Kidney (tissue), 14 donors: Measurements from ENCODE around the gene IPO7. TPM values are rescaled to one million over a fixed set of nuclear protein-coding genes. Genes with fewer than 3 reads are reported as not detected.

Source experiments
- DNase-seq, 5 donors: peaks; one replicate each; pipeline ENCODE4 v3.0.0-alpha.2; 2013 to 2020
- FAIRE-seq: peaks from 2 replicates; lab custom pipeline; 2012; peaks lifted over from hg19 to GRCh38; lab: Jason Lieb, UNC
- H3K27ac ChIP-seq, 2 donors: one replicate each; pipeline ENCODE4 v1.7.0; 2013; ENCODE audit warnings: low read depth in 2 of 2, low read length in 2 of 2, inconsistent platforms in 1 of 2
- H3K27me3 ChIP-seq: one replicate; pipeline ENCODE4 v1.7.1; 2013; ENCODE audit warnings: low read length, inconsistent platforms; ENCODE audit not compliant: control insufficient read depth, insufficient read depth
- H3K36me3 ChIP-seq, 3 donors: one replicate each; pipeline versions ENCODE4 v1.7.0 to v1.7.1; 2013; ENCODE audit warnings: low read length in 3 of 3, control low read depth in 1 of 3, inconsistent platforms in 1 of 3; ENCODE audit not compliant: insufficient read depth in 3 of 3, control insufficient read depth in 2 of 3
- H3K4me1 ChIP-seq, 3 donors: one replicate each; pipeline versions ENCODE4 v1.7.0 to v1.7.1; 2013; ENCODE audit warnings: low read length in 3 of 3, inconsistent platforms in 1 of 3, low read depth in 1 of 3; ENCODE audit not compliant: control insufficient read depth in 2 of 3, insufficient read depth in 2 of 3
- H3K4me3 ChIP-seq, 3 donors: one replicate each; pipeline versions ENCODE4 v1.7.0 to v1.8.1; 2013; ENCODE audit warnings: low read length in 3 of 3, control low read depth in 1 of 3, inconsistent platforms in 1 of 3
- H3K9ac ChIP-seq, 3 donors: one replicate each; pipeline versions ENCODE4 v1.7.0 to v1.7.1; 2013; ENCODE audit warnings: low read length in 3 of 3, control low read depth in 1 of 3, inconsistent platforms in 1 of 3
- H3K9me3 ChIP-seq, 3 donors: one replicate each; pipeline versions ENCODE4 v1.7.0 to v1.7.1; 2013; ENCODE audit warnings: low read length in 3 of 3, control low read depth in 1 of 3, inconsistent platforms in 1 of 3; ENCODE audit not compliant: control insufficient read depth in 2 of 3, insufficient read depth in 1 of 3
- CTCF ChIP-seq: IDR thresholded peaks from 3 replicates; pipeline ENCODE4 v1.5.1; 2012; ENCODE audit warnings: mild to moderate bottlenecking, moderate library complexity, borderline replicate concordance; ENCODE audit not compliant: insufficient read depth; ENCODE audit errors: extremely low read depth
- intact Hi-C: fragments of 100-400 bp; cut with DNase I; formaldehyde crosslinking; loops from one replicate; pipeline ENCODE4 v1.11.1; 2022
- polyA plus RNA-seq: library from polyadenylated mRNA; stranded (reverse); fragments of 350-450 nt; fragmentation: Illumina TruSeq; extraction: RNeasy Lipid Tissue Mini Kit (QIAGEN cat#74804); gene quantifications from one replicate; pipeline ENCODE4 v1.2.3, GENCODE V29; 2014; ENCODE audit warnings: low read depth, low replicate concordance; ENCODE audit not compliant: insufficient read depth
- total RNA-seq: library from RNA; stranded (reverse); fragmentation: NEBNext Ultra II Directional; extraction: Animal tissue kit (Norgen Biotek cat#: 25700); gene quantifications from one replicate; pipeline ENCODE4 v1.2.1, GENCODE V29; 2021
- donor health status: control.
- donor health status: control.
- donor health status: control.
- donor health status: control.
- donor health status: control.
- donor health status: DM: yes; HTN: yes; CAD: no.
- donor health status: Normal renal cell carcinoma (clear cell type).

Gene IPO7
- total and polyA plus RNA-seq, 2 donors from 2014 or later: 20.6 to 109 TPM

GRCh38 chr11:9462806-9463537 is 78.5 kb downstream of the IPO7 start:
- intact Hi-C loops: no loop called here
- no peak for FAIRE-seq
- no peak overlapping the region for H3K9ac ChIP-seq
- TF ChIP-seq CTCF: no peak
- no peaks in the 10 kb centered on the region for H3K9me3 ChIP-seq
- H3K27me3 ChIP-seq: no peaks in the 10 kb centered on the region
- no peak for DNase-seq
- no peak overlapping the region for H3K27ac ChIP-seq
- H3K36me3 ChIP-seq: no peaks in the 10 kb centered on the region
- peaks cover 0 to 4% (median 0%) of the 10 kb centered on the region in 3 donors for H3K4me1 ChIP-seq
- no peak overlapping the region for H3K4me3 ChIP-seq

- FAIRE-seq (no peak), DNase-seq (no peak)
- H3K4me1 ChIP-seq: peaks cover 0 to 3% (median 0%) of the 10 kb centered on the region in 3 donors
- H3K9me3 ChIP-seq: no peaks in the 10 kb centered on the region
- H3K27me3 ChIP-seq: no peaks in the 10 kb centered on the region
- H3K9ac ChIP-seq: no peak overlapping the region
- intact Hi-C loops: no loop called here
- TF ChIP-seq CTCF: no peak
- peaks cover 0 to 10% (median 0%) of the 10 kb centered on the region in 3 donors for H3K36me3 ChIP-seq
- H3K4me3 ChIP-seq: no peak overlapping the region
- H3K27ac ChIP-seq: no peak overlapping the region
Observed at GRCh38 chr11:9470765-9471164, 86.3 kb downstream of the IPO7 start.

- intact Hi-C loops: no loop called here
- DNase-seq (peak in 4 of 5 donors; percentile 37 to 83 (median 68)), FAIRE-seq (no peak)
- H3K9me3 ChIP-seq: no peaks in the 10 kb centered on the region
- peaks cover 0 to 3% (median 0%) of the 10 kb centered on the region in 3 donors for H3K4me1 ChIP-seq
- no peak overlapping the region for H3K4me3 ChIP-seq
- no peak for TF ChIP-seq CTCF
- no peaks in the 10 kb centered on the region for H3K27me3 ChIP-seq
- peaks cover 3 to 12% (median 5%) of the 10 kb centered on the region in 3 donors for H3K36me3 ChIP-seq
- no peak overlapping the region for H3K9ac ChIP-seq
- H3K27ac ChIP-seq: no peak overlapping the region
Observed at GRCh38 chr11:9473408-9473807, 89.0 kb downstream of the IPO7 start.
